ENCODE data around the gene MMP23B. TPM values are rescaled to one million over a fixed set of nuclear protein-coding genes. Genes with fewer than 3 reads are reported as not detected.
A peak's percentile ranks its signal among the peaks of the same experiment; 100 is the strongest.

Gene MMP23B
- total and polyA plus RNA-seq, 2 experiments from 2014 or later = 15.8 to 16.2 TPM

DNA sequence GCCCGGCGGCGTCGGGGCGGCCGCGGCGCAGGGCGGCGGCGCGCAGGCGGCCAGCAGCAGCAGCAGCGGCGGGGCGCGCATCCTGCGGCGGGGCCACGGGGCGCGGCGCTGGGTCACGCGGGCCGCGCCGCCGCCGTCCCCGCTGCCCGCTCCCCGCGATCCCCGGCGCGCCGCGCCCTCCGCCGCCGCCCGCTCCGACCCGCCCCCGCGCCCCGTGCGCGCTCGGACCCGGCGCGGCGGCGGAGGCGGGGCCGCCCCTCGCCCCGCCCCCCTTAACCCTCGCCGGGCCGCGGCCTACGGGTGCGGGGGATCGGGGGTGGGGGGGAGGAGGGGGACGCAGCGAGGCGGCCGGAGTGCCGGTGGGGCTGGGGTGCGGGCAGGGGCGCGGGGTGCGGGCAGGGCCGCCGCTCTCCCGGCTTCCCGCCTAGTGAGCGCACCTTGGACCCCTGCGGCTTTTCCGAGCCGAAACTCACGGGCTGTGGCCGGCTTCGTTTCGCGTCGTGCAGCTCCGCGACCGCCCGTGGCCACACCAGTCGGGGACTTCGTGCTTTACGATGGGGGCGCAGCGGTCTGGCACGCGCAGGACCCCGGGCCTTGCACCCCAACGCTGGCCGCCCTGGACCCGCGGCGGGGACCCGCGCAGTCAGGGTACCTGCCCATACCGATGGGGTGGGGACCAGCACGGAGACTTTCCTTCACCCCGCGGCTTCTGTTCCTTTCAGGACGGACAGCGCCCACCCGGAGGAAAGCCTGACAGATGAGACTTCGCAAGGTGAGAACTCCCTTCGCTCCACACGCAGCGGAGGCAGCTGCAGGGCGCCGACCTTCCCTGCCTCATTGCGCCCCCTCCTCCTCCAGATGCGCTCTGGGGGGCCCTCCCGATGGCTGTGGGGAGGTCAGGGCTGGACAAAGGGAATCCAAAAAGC, 31.8 kb upstream of the MMP23B start, which contains the start of gene FNDC10:
FNDC10 (minus strand) TSS at position 201 of the 926 bp plus-strand sequence; CDS start at position 81, 120 bp downstream.
- H3K27me3 Mint-ChIP-seq (ENCODE audit: insufficient read depth, low read depth, poor library complexity) = peaks cover 48% of the 10 kb centered on the region
- no peak within 1 kb of the TSS for H3K27ac Mint-ChIP-seq
- Histone ChIP-seq H3K4me1 (ENCODE audit: insufficient read depth) (no peaks in the 10 kb centered on the region; the same call in 1 of the 2 replicates), H3F3A (replicated peaks; ENCODE audit: low read depth) (peaks cover 5% of the 10 kb centered on the region; the same call in 1 of the 2 replicates), H3K4me2 (peak within 1 kb of the TSS; percentile 80), H3K79me2 (replicated peaks; ENCODE audit: insufficient read depth) (no peaks in the 10 kb centered on the region), H3K9me2 (ENCODE audit: insufficient read depth) (no peaks in the 10 kb centered on the region), H3K27me3 (ENCODE audit: insufficient read depth) (peaks cover 34% of the 10 kb centered on the region), H3K36me3 (ENCODE audit: insufficient read depth) (no peaks in the 10 kb centered on the region), H3K27ac (ENCODE audit: low read depth) (no peak within 1 kb of the TSS), H2AFZ (peak within 1 kb of the TSS; percentile 87; the same call in 1 of the 2 replicates), H4K20me1 (replicated peaks; ENCODE audit: insufficient read depth) (no peaks in the 10 kb centered on the region), H3K4me3 (peak within 1 kb of the TSS; percentile 64)
- H3K36me3 Mint-ChIP-seq (ENCODE audit: low read depth) = no peaks in the 10 kb centered on the region
- peak within 1 kb of the TSS; percentile 78 for H3K4me3 Mint-ChIP-seq
- ATAC-seq (peak; percentile 33), DNase-seq (ENCODE audit: low spot score) (peak; percentile 69)
- TF ChIP-seq, protein P1, sequence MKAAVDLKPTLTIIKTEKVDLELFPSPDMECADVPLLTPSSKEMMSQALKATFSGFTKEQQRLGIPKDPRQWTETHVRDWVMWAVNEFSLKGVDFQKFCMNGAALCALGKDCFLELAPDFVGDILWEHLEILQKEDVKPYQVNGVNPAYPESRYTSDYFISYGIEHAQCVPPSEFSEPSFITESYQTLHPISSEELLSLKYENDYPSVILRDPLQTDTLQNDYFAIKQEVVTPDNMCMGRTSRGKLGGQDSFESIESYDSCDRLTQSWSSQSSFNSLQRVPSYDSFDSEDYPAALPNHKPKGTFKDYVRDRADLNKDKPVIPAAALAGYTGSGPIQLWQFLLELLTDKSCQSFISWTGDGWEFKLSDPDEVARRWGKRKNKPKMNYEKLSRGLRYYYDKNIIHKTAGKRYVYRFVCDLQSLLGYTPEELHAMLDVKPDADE (IDR thresholded peaks at IDR 0.05) = no peak
- TF ChIP-seq, protein P2, sequence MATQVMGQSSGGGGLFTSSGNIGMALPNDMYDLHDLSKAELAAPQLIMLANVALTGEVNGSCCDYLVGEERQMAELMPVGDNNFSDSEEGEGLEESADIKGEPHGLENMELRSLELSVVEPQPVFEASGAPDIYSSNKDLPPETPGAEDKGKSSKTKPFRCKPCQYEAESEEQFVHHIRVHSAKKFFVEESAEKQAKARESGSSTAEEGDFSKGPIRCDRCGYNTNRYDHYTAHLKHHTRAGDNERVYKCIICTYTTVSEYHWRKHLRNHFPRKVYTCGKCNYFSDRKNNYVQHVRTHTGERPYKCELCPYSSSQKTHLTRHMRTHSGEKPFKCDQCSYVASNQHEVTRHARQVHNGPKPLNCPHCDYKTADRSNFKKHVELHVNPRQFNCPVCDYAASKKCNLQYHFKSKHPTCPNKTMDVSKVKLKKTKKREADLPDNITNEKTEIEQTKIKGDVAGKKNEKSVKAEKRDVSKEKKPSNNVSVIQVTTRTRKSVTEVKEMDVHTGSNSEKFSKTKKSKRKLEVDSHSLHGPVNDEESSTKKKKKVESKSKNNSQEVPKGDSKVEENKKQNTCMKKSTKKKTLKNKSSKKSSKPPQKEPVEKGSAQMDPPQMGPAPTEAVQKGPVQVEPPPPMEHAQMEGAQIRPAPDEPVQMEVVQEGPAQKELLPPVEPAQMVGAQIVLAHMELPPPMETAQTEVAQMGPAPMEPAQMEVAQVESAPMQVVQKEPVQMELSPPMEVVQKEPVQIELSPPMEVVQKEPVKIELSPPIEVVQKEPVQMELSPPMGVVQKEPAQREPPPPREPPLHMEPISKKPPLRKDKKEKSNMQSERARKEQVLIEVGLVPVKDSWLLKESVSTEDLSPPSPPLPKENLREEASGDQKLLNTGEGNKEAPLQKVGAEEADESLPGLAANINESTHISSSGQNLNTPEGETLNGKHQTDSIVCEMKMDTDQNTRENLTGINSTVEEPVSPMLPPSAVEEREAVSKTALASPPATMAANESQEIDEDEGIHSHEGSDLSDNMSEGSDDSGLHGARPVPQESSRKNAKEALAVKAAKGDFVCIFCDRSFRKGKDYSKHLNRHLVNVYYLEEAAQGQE (IDR thresholded peaks at IDR 0.05; ENCODE audit: unreplicated experiment) = peak; percentile 66
- TF ChIP-seq POLR2AphosphoS5 (IDR thresholded peaks at IDR 0.05; ENCODE audit: low read depth) (no peak), STAT1 (IDR thresholded peaks at IDR 0.05; ENCODE audit: unreplicated experiment) (no peak), EZH2 (IDR thresholded peaks at IDR 0.05; ENCODE audit: low read depth, unreplicated experiment) (no peak)
- TF ChIP-seq, protein P3, sequence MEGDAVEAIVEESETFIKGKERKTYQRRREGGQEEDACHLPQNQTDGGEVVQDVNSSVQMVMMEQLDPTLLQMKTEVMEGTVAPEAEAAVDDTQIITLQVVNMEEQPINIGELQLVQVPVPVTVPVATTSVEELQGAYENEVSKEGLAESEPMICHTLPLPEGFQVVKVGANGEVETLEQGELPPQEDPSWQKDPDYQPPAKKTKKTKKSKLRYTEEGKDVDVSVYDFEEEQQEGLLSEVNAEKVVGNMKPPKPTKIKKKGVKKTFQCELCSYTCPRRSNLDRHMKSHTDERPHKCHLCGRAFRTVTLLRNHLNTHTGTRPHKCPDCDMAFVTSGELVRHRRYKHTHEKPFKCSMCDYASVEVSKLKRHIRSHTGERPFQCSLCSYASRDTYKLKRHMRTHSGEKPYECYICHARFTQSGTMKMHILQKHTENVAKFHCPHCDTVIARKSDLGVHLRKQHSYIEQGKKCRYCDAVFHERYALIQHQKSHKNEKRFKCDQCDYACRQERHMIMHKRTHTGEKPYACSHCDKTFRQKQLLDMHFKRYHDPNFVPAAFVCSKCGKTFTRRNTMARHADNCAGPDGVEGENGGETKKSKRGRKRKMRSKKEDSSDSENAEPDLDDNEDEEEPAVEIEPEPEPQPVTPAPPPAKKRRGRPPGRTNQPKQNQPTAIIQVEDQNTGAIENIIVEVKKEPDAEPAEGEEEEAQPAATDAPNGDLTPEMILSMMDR (conservative IDR thresholded peaks at IDR 0.05; ENCODE audit: low read depth in 2 of 2) = no peak
- no peaks in the 10 kb centered on the region for H3K9me3 Mint-ChIP-seq
- H3K4me1 Mint-ChIP-seq = peaks cover 11% of the 10 kb centered on the region; the same call in 2 of the 3 replicates

Data from GM23338 (cell line).